Stimulated activated CD8-positive, alpha-beta memory T cell treated with anti-CD3 and anti-CD28 coated beads, Interleukin-12 subunit alpha, Interleukin-12 subunit beta, amount 100 ng/mL, for 1 hour (primary cell): ENCODE measurements around the gene IGSF11.

Experiments used
- DNase-seq: peaks from one replicate; pipeline ENCODE4 v3.0.0-alpha.2; 2020; ENCODE audit warnings: low read depth

Gene IGSF11

DNA sequence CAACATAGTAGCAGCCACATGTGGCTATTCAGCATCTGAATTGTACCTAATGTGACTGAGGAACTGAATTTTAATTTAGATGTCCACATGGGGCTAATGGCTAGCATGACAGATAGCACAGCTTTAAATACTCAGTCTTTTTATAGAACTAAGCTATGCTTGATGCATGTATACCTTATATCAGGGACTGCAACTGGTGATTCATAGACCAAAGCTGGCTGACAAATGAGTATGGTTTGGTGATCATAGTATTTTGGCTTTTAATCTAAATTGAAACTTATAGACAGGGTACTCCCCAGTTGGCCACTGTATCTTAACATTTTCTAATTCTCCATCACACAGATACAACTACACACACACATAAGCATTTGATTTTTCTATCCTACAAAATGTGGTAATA lies 83.6 kb downstream of the IGSF11 start:
- no peak for DNase-seq

DNA sequence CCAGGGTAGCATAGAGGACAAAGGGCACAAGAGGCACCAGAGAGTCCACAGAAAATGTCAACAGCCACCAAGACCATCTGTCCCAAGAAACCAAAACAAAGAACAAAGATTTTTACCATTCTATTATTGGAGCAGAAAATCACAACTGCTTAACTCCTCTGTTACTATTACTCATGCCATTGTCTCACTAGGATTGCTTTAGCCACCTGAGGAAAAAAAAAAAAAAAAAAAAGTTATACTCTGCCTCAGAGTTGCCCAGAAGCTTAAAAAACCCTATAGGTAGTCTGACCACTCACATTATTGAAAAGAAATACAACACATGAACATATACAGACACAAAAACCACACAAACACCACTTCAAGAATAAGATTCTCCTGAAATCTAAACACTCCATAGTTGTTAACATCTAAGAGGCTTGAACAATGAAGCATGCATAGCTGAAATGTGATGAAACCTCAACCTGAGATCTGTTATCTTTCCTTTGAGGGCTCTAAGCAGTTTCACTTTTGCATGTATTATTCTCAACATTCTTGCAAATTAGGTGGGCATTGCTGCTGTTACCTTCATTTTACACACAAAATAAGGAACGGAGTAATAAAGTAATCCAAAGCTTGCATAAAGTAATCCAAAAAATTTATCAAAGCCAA lies 85.4 kb downstream of the IGSF11 start:
- DNase-seq: no peak

DNA sequence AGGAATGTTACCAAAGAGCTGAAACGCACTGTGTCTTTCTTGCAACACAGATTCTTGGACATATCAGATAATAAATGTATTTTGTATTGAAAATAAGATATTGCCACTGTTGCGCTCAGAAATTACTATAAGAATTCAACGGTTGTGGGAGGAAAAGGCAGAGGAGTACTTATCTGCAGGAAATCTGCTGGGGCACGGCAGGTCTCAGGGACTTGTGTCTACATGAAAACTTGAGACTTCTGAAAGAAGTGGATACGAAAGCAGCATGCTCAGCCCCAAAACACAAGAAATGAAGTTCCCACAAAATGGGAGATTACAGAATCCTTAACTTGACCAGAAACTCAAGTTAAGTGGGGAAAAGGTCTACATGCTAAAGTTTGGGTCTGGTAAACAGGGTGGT lies 86.5 kb downstream of the IGSF11 start:
- no peak for DNase-seq

DNA sequence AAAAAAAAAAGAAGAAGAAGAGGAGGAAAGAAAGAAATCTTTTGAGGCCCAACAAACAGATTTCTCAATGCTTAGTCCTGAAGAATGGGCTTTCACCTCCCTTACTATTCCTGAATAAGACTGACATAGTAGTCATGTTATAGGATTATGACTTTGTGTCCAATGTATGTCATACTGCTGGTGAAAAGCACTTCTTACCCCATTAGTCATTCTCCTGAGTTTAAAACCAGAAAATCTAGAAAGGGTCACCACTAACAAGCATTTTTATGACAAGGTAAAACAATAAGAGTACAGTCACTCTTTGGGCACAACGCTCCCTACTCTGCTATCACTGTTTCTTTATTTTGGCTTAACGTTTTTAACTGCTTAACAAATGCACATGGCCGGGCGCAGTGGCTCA lies 88.2 kb downstream of the IGSF11 start:
- no peak for DNase-seq

DNA sequence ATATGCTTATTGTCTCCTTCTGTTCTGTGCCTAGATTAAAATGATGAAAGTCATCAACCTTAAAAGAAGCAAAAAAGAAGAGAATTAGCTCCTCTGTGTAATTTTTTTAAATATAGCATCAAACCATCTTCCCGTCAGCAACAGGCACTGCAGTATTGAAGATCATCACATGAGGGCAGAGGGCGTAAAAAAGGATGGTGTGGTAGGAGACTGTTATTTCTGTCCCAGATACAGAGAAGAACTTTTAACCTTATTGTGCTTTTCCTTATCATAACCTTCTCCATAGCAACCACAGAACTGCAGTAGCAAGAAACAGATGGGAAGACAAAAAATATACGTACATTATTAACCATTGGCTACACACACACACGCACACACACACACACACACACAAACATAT lies 88.8 kb downstream of the IGSF11 start:
- no peak for DNase-seq

DNA sequence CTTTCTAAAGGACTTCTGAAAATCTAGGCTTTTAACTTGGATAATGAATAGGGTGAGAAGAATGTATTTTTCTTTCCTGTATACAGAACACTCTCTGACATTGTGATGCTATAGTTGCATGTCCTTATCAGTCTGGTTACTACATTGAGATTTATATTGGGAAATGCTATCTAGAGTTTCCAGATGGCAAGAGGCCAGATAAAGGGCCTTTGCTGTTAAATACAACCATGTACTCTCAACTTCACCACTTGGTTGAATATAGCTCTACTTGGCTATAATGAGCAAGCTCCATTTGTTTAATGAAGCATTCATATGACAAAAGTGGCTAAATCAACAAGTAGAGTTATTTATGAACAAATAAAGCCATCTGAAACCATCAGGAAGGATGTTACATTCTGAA lies 91.0 kb downstream of the IGSF11 start:
- no peak for DNase-seq

DNA sequence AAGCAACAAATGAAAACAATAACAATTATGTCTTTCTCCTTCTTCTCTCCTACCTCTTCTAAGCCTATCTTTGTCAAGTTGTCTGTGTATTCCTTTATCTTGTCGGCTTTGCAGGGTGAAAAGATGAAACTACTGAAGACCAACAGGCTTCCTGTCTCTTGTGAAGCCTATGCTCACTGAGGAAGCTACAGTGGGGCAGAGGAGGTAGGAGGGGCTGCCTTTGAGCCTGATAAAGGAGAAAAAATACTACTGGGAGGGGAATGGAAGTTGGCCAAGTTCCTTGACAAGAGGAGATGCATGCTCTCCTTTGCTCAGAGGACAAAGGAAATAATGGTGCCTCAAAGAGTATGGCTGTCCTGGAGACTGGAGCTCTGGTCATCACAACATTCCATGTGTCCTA lies 92.0 kb downstream of the IGSF11 start:
- DNase-seq: no peak

DNA sequence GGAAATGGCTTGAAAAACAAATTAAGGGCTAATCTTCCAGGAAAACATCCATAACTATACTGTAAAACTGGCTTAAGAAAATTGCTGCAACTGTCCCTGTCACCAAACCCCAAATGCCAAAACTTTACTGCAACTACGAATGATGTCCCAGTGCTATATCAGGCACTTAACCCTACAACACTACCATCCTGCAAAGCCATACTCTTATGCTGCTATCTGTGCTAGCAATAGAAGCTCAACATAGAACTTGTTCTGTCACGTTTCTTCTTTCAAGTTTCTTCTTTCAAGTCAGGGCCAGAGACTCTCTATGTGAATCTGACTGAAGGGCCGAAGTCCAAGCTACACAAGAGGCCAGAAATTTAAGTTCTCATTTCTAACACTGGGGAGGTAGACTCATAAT lies 92.5 kb downstream of the IGSF11 start:
- DNase-seq: no peak

DNA sequence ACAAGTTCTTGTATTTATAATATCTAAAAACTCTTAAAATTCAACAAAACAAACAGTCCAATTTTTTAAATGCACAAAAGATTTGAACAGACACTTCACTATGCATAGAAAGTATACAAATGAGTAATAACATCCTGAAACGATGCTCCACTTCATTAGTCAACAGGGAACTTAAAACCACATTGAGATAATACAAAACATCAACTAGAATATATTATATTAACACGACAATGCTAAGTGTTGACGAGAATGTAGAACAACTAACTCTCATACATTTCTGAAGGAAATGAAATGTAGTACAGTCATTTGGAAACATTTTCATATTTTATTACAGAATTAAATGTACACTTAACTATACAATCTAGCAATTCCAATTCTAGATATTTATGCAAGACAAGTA lies 93.4 kb downstream of the IGSF11 start:
- DNase-seq: no peak

DNA sequence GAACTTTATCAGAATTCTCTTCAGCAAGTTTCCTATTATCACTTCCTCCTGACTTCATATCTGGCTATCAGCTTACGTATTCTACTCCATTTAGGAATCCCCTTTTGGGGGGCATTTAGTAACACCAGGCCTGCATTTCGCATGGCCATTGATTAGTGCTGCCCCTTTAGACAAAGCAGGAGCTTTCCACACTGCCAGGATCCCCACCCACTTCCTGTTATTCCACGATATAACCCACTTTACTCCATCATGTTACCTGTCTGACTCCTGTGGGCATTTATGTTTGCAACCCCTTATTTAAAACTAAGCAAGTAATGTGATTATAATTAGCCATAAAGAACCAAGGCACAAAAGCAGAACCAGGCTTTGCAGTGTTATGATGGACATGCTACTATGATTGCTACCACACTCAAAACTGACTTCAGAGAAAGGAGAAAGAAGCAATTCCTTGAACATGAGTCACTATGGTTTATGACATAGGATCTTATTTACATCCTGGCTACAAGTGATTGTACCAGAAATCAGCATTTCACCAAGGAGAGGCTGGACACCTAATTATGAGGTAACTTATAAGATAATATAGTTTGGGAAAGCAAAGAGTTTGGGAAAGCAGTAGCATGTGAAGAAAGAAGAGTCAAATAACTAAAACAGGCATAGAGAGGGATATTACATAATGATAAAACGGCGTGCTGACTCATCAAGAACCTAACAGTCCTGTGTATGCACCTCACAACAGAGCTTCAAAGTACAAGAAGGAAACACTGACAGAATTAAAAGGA lies 96.3 kb downstream of the IGSF11 start:
- no peak for DNase-seq

DNA sequence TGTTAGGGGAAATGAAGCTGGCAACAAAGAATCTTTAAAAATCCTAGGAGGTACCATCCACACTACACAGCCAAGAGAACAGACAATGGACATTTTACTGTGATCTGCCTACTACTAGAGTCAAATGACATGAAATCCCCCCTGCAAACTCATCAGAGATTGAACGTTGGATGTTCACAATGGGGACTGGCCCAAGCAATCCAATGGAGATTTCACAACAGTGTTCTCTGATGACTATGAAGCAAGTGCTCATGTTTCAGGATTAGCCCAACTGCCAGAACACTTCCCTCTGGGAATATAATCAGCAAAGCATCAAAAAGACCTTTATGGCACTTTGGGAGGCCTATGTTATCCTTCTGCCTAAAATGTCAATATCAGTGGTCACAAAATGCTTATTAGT lies 97.8 kb downstream of the IGSF11 start:
- DNase-seq: no peak

DNA sequence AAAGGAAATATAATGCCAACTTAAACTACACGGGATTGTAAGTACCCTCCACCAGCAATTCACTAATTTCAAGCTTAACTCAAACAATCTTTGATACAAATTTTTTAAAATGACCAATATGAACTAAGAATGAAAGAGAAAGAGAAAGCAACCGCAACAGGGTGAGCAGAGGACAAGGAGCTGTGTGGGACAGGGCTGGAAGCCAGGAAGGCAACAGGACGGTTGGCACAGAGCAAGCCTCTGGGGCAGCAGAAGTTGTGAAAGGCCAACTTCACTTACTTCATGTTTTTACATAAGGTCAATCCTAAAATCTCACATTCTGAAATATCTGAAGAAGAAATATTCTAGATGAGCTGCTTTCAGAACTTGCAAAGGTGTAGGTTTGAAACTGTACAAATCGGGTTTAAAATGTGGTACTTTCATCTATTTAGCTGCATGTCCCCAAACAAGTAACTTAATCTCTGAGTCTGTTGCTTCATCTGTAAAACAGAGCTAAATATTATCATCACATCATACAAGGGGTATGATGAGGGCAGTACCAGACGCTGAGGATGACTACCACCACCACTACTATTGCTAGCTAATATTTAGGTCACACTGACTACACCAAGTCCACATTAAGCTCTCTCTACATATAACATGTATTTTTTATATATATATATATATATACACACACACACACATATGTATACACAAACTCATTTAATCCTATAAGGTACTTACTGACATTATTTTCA lies 101.7 kb downstream of the IGSF11 start:
- no peak for DNase-seq

DNA sequence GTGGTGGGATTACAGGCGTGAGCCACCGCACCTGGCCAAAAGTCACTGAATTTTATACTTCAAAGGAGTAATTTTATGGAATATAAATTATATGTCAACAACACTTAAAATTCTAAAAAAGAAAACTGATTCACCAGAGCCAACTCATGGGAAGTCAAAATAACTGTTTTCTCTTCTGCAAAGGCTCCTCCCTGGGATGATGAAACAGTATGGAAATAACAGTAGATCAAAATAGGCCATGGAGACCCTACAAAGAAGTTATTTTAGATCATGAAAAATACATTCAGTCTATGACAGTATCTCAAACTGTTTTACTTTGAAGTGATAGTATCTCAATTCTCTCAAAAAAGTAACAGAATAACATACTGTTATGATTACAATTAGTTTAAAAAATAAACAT lies 102.7 kb downstream of the IGSF11 start:
- no peak for DNase-seq

DNA sequence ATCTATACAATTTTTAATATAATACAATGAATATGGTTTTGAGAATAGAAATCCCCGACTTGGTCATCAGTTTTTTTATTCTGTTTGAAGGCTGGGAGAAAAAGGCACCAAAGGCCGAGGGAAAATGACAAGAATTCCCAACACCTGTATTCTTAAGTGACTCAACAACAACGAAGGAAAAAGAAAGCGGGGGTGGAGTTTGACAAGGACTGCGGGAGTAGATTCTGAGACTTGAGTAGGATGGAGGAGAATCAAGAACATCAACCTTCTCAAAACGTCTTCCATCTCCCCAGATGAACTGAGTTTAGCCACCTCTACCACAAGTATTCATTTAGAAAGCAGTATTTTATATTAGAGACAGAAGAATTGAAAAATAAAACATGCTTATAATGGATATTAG lies 107.2 kb downstream of the IGSF11 start:
- DNase-seq: no peak

DNA sequence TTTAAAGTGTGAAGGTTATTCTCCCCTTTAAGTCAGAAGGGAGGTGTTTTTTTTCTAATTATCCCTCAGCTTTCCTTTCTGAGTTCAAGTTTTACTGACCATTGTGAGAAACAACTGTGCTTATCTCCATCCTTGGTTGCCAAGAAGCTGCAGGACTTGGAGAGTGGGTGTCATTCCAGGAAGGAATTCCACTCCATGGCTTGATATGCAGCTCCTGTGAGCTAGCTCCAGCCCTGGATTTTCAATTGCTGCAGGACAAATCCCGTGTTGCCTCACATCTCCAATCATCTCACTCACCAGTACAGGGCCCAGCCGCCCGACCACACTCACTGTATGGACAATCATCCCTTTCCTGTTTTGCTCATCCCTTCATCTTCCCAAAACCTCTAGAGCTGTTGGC lies 122.5 kb downstream of the IGSF11 start:
- no peak for DNase-seq

DNA sequence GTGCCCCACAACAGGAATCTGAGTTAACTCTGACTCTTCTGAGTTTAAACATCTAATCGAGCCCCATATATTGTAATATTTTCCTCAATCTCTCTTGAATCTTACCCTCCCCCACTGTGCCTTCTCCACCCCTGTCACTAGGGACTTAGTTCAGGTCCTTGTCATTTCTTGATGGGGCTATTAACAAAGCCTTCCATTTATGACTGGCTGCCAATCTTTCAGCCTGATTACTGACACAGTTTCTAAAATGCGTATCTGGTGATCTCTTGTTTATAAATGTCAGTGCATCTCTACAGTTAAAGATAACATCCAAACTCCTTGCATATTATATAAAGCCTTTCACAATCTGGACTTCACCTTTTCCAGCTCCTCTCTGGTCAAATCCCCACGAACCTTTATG lies 124.3 kb downstream of the IGSF11 start:
- no peak for DNase-seq

DNA sequence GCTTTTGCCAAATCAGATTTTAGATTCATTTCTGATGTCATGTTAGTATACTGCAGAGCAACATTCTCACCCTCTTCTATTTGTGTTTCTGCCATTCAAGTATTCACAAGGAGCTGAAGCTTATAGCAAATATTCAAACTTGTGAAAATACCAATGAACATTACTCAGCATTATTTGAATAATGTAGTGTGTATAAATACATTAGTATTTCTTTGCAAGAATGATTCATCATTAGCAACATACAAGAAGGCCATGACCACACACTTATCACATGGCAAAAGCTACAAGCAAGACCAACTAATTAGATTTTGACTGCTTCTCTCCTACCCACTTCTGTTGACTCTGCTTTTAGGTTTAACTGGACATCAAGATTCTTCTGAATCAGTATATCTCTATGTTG lies 124.9 kb downstream of the IGSF11 start:
- DNase-seq: no peak

DNA sequence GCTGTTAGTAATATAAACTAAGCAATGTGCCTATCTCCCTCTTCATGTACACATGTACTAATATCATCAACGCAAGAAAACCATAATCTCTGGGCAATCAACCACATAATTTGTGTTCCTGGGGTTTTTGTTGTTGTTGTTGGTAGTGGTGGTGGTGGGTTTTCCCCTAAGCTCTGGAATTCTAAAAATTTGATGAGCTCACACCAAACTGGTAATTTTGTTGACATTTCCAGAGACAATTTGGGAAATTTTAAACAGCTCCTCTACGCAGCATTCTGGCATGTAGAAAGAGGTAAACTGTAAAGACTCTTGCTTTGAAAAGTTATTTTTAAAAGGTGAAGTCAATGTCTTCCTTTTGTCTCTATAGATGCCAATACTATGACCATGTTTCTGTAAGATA lies 126.7 kb downstream of the IGSF11 start:
- DNase-seq: no peak

DNA sequence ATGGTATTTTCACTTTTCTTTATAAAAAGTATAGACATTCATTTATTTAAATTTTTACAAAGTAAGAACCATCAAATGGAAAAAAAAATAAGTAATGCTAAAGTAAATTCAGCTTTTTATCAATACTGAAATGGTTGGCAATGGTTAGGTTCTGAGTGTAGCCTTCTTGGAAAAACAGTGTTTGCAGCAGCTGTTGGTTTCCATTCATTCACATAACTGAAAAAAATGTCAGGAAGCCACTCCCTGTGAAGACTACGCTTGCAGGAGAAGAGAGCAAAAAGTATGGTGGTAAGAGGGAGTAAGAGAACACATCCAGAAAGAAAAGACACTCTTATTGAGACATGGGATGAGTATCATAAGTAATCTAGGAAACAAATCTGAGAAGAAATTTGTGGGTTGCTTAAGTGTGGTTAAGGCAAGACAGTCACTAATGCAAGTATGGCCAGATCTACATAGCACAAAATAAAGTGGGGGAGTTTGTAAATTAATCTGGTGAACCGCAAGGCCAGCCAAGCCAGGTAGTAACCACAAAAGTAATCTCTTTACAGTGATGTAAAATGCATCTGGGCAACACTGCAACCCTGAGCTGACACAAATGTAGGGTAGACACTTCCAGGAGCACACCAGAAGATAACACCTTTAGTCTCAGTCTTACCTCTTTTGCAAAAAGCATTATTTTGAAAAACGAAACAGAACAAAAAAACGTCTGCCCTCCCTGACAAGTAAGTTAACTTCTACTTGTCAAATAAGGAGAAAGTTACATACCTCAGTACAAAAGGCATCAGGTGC lies 133.7 kb downstream of the IGSF11 start:
- no peak for DNase-seq

DNA sequence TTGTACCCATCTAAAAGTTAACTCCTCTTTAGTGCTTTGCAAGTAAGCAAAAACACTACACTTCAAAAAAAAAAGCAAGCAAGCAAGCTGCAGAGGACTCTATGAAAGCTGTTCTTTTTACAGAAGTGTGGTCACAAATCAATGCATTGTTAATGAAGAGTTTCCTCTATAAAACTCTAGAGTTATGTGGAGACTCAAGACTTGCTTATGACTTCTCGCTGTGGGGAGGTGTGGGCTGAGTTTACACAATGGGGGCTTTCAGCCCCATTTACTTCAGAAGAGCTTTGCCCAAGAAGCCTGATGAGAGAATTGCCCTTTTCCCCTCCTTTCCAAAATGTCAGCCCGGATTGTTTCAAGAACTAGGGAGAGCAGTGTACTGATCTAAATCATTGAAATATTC lies 144.4 kb downstream of the IGSF11 start:
- DNase-seq: no peak

DNA sequence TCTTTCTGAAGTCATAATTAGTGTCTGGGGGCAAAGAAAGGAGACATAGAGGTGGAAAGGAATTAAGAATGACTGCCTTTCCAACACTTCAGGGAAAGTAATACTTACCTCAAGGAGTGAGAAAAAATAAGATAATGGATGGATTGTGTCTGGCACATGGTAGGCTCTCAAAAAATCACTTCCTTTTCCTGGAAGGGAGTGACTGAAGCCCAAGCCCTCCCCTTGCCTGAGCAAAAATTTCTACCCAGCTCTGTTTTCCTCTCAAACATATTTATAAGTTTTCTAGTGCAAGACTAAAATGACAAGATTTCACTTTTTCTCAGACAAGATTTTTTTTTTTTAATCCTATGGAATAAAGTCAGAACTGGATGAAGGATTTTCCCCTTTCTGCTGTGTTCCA lies 145.0 kb downstream of the IGSF11 start:
- DNase-seq: no peak

DNA sequence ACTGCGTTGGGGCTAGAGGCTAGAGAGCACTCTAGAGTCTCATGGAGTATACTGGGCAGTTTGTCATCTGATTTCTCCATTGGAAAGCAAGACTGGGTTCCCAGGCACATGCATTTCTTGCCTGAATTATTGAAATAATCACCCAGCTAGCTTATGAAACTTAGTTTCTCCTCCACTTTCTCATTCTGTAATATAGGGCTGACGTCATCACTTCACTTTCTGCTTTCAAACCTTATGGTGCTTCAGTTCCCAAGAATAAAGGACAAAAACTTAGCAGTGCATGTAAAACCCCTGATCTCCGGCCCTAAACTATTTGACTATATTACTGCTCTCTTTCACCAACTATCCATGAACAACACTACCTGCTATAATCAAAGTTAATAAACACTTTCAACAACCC lies 147.9 kb downstream of the IGSF11 start:
- DNase-seq: no peak
